Right lobe of liver (tissue), 6 donors: ENCODE measurements around the gene PTPRCAP. TPM values are rescaled to one million over a fixed set of nuclear protein-coding genes. Genes with fewer than 3 reads are reported as not detected.

ENCODE experiments used
- ATAC-seq, 4 donors: fragments of 200-7000 bp; cut with Tn5 transposase; one replicate each; pipeline ENCODE4 v1.9.1; 2020; ENCODE audit warnings: mild to moderate bottlenecking in 4 of 4, moderate library complexity in 4 of 4
- DNase-seq, 3 donors: peaks; one replicate each; pipeline ENCODE4 v3.0.0-alpha.2; 2020
- H3K27ac ChIP-seq, 3 donors: fragments of 200-600 bp; one replicate each; pipeline ENCODE4 v1.8.0; 2022
- H3K27me3 ChIP-seq, 2 donors: fragments of 200-600 bp; one replicate each; pipeline ENCODE4 v1.8.0; 2022
- H3K36me3 ChIP-seq, 4 donors: fragments of 200-600 bp; sonication (generic) in 1 of 4; one replicate each; pipeline versions ENCODE4 v1.5.1 to v1.8.0; 2017 to 2022; ENCODE audit warnings: control low read depth in 1 of 4
- H3K4me1 ChIP-seq, 4 donors: fragments of 200-600 bp; sonication (generic) in 1 of 4; one replicate each; pipeline versions ENCODE4 v1.5.1 to v1.8.0; 2017 to 2022; ENCODE audit warnings: control low read depth in 1 of 4
- H3K4me3 ChIP-seq, 3 donors: fragments of 200-600 bp; one replicate each; pipeline ENCODE4 v1.8.0; 2022
- H3K9me3 ChIP-seq, 4 donors: fragments of 200-600 bp; sonication (generic) in 1 of 4; one replicate each; pipeline versions ENCODE4 v1.5.1 to v1.8.0; 2017 to 2022; ENCODE audit warnings: control low read depth in 1 of 4
- CTCF ChIP-seq, 4 donors: fragments of 200-600 bp in 3 of 4; fragments of 450-650 bp in 1 of 4; IDR thresholded peaks; one replicate each; pipeline versions ENCODE4 v1.5.1 to v1.8.0; 2016 to 2022; ENCODE audit warnings: antibody characterized with exemption in 4 of 4, mild to moderate bottlenecking in 2 of 4
- POLR2A ChIP-seq: fragments of 450-650 bp; IDR thresholded peaks from one replicate; pipeline ENCODE4 v1.6.1; 2017; ENCODE audit warnings: antibody characterized with exemption, mild to moderate bottlenecking
- WGBS: methylation state at CpG from one replicate; pipeline ENCODE4 v1.1.6; 2018; ENCODE audit warnings: low coverage, low lambda C conversion rate; ENCODE audit not compliant: insufficient coverage; ENCODE audit errors: missing lambda C conversion rate; 5-methylcytosine and 5-hydroxymethylcytosine counted together
- intact Hi-C, 2 donors: fragments of 100-400 bp; cut with DNase I; formaldehyde crosslinking; loops; one replicate each; pipeline versions ENCODE4 v1.11.2 to v1.14.1; 2022
- total RNA-seq, 6 experiments: library from RNA; depleted of rRNA in 2 of 6; stranded (reverse); fragments of >200 nt in 2 of 6; fragmentation: NEBNext Ultra II Directional in 3 of 6; extraction: Animal tissue kit (Norgen Biotek cat#: 25700) in 3 of 6; gene quantifications; one replicate each; pipeline versions ENCODE4 v1.1.0 to v1.2.4, GENCODE V29; 2016 to 2023
- donor health status: DM: no; HTN: yes; CAD: no.
- donor health status: DM: no; HTN: no; CAD: no.
- donor health status: DM: no; HTN: no; CAD: no.
- donor health status: DM: no; HTN: yes; CAD: no.
- donor health status: DM: no; HTN: yes; CAD: no.

The PTPRCAP gene
- total RNA-seq, 6 experiments from 2014 or later = 0.72 to 2.8 (median 2.1) TPM

GRCh38 chr11:67397536-67397935, 39.9 kb downstream of the PTPRCAP start:
- ATAC-seq (no peak), DNase-seq (no peak)
- peaks cover 0 to 21% (median 5%) of the 10 kb centered on the region in 4 donors for H3K4me1 ChIP-seq
- H3K36me3 ChIP-seq = peaks cover 3 to 37% (median 17%) of the 10 kb centered on the region in 4 donors
- TF ChIP-seq CTCF (IDR thresholded peaks at IDR 0.05) (no peak), POLR2A (no peak)
- H3K4me3 ChIP-seq = no peak overlapping the region
- no peaks in the 10 kb centered on the region for H3K9me3 ChIP-seq
- no peaks in the 10 kb centered on the region for H3K27me3 ChIP-seq
- no CpG with 5 or more reads among the region's 6 CpGs for WGBS
- intact Hi-C loops = loop anchor here in 1 of 2 donors (10.0 kb wide), 1 partner anchor 107 kb away; the partner anchor contains the start of genes CDK2AP2 and PITPNM1
- H3K27ac ChIP-seq = no peak overlapping the region

GRCh38 chr11:67396587-67397389, 40.7 kb downstream of the PTPRCAP start:
- WGBS = 53% methylated on average over 8 of the region's 13 CpGs

GRCh38 chr11:67396259-67396581, 41.3 kb downstream of the PTPRCAP start:
- TF ChIP-seq CTCF (IDR thresholded peaks at IDR 0.05) (no peak), POLR2A (no peak)
- Histone ChIP-seq H3K36me3 (peaks cover 3 to 37% (median 17%) of the 10 kb centered on the region in 4 donors), H3K27ac (no peak overlapping the region), H3K4me3 (no peak overlapping the region), H3K27me3 (no peaks in the 10 kb centered on the region), H3K9me3 (no peaks in the 10 kb centered on the region), H3K4me1 (peaks cover 0 to 19% (median 5%) of the 10 kb centered on the region in 4 donors)
- DNase-seq (no peak), ATAC-seq (no peak)
- 96% methylated on average over 4 of the region's 7 CpGs for WGBS
- intact Hi-C loops = loop anchor here in 1 of 2 donors (10.0 kb wide), 1 partner anchor 109 kb away; the partner anchor contains the start of genes CDK2AP2 and PITPNM1

More at GRCh38 chr11:67396587-67397389, 40.7 kb downstream of the PTPRCAP start:
- intact Hi-C loops = loop anchor here in 1 of 2 donors (10.0 kb wide), 1 partner anchor 108 kb away; the partner anchor contains the start of genes CDK2AP2 and PITPNM1
- H3K9me3 ChIP-seq = no peaks in the 10 kb centered on the region
- no peak overlapping the region for H3K27ac ChIP-seq
- H3K27me3 ChIP-seq = no peaks in the 10 kb centered on the region
- peaks cover 3 to 37% (median 17%) of the 10 kb centered on the region in 4 donors for H3K36me3 ChIP-seq
- no peak for TF ChIP-seq CTCF (IDR thresholded peaks at IDR 0.05)
- TF ChIP-seq POLR2A = no peak
- DNase-seq = no peak
- ATAC-seq = no peak
- H3K4me1 ChIP-seq = peaks cover 0 to 18% (median 5%) of the 10 kb centered on the region in 4 donors
- H3K4me3 ChIP-seq = no peak overlapping the region

GRCh38 chr11:67395555-67396258, 41.8 kb downstream of the PTPRCAP start:
- Histone ChIP-seq H3K36me3 (peaks cover 3 to 37% (median 17%) of the 10 kb centered on the region in 4 donors), H3K9me3 (no peaks in the 10 kb centered on the region), H3K27me3 (no peaks in the 10 kb centered on the region), H3K27ac (no peak overlapping the region), H3K4me3 (no peak overlapping the region), H3K4me1 (peaks cover 0 to 20% (median 4%) of the 10 kb centered on the region in 4 donors)
- ATAC-seq (no peak), DNase-seq (no peak)
- TF ChIP-seq CTCF (IDR thresholded peaks at IDR 0.05) (no peak), POLR2A (no peak)
- intact Hi-C loops = loop anchor here in 1 of 2 donors (10.0 kb wide), 1 partner anchor 109 kb away; the partner anchor contains the start of genes CDK2AP2 and PITPNM1
- WGBS = 50% methylated on average over 2 of the region's 19 CpGs
